H1 (cell line): ENCODE data around the gene BCL2L12. TPM values are rescaled to one million over a fixed set of nuclear protein-coding genes. Genes with fewer than 3 reads are reported as not detected.
A peak's percentile ranks its signal among the peaks of the same experiment; 100 is the strongest.

Experiments used
- CTCF ChIA-PET: fragments of 300-600 bp; sonication (Branson Sonifier 250); formaldehyde crosslinking; loops from one replicate; lab custom pipeline; 2021; ENCODE audit not compliant: partially characterized antibody; lab: Charles Lee
- POLR2A ChIA-PET: fragments of 300-600 bp; sonication (Branson Sonifier 250); formaldehyde crosslinking; loops from one replicate; lab custom pipeline; 2021; ENCODE audit warnings: inconsistent platforms; ENCODE audit not compliant: partially characterized antibody; lab: Charles Lee
- DNase-seq, 2 experiments: peaks; one replicate each; pipeline versions ENCODE4 v3.0.0 to v3.0.0-alpha.2; 2010 to 2022; ENCODE audit warnings: low spot score in 2 of 2, low read depth in 1 of 2, mixed read lengths in 1 of 2
- FAIRE-seq: peaks from 2 replicates; lab custom pipeline; 2011; peaks lifted over from hg19 to GRCh38; lab: Jason Lieb, UNC
- H2AFZ ChIP-seq: 2 replicates; pipeline ENCODE4 v1.8.1; 2012; ENCODE audit warnings: low read length, inconsistent platforms
- H2AK5ac ChIP-seq: 2 replicates; pipeline ENCODE4 v1.6.1; 2013; ENCODE audit warnings: low read depth, low read length
- H2BK120ac ChIP-seq: replicated peaks from 2 replicates; pipeline ENCODE3; 2013; ENCODE audit warnings: low read depth, low read length, inconsistent platforms
- H2BK12ac ChIP-seq: 2 replicates; pipeline ENCODE4 v1.6.1; 2013; ENCODE audit warnings: low read depth, low read length
- H2BK15ac ChIP-seq: 2 replicates; pipeline ENCODE4 v1.6.1; 2013; ENCODE audit warnings: low read length
- H2BK20ac ChIP-seq: 2 replicates; pipeline ENCODE4 v1.6.1; 2013; ENCODE audit warnings: low read length
- H2BK5ac ChIP-seq: 2 replicates; pipeline ENCODE4 v1.6.1; 2013; ENCODE audit warnings: low read depth, low read length
- H3K14ac ChIP-seq: 2 replicates; pipeline ENCODE4 v1.6.1; 2013; ENCODE audit warnings: inconsistent platforms; ENCODE audit not compliant: insufficient read length
- H3K18ac ChIP-seq: 2 replicates; pipeline ENCODE4 v1.6.1; 2013; ENCODE audit warnings: low read length; ENCODE audit errors: extremely low read depth
- H3K23ac ChIP-seq: 2 replicates; pipeline ENCODE4 v1.6.1; 2013; ENCODE audit warnings: inconsistent platforms; ENCODE audit not compliant: insufficient read length
- H3K23me2 ChIP-seq: 2 replicates; pipeline ENCODE4 v1.6.1; 2013; ENCODE audit warnings: low read depth, low read length
- H3K27ac ChIP-seq: 2 replicates; pipeline ENCODE4 v1.6.1; 2011; ENCODE audit warnings: low read depth, low read length, inconsistent platforms
- H3K27me3 ChIP-seq, 4 experiments: replicated peaks in 1 of 4; 1 replicate in 1 of 4; 2 replicates in 3 of 4; pipeline versions ENCODE4 v1.6.1 to v1.8.1; 2011 to 2013; ENCODE audit warnings: low read length in 3 of 4, mild to moderate bottlenecking in 3 of 4, inconsistent platforms in 2 of 4, mixed read lengths in 2 of 4, moderate library complexity in 1 of 4; ENCODE audit not compliant: control insufficient read depth in 3 of 4, insufficient read depth in 3 of 4; ENCODE audit errors: extremely low read depth in 1 of 4
- H3K36me3 ChIP-seq, 4 experiments: 2 replicates each; pipeline versions ENCODE4 v1.6.1 to v1.8.1; 2011 to 2013; ENCODE audit warnings: mild to moderate bottlenecking in 4 of 4, low read length in 3 of 4, moderate library complexity in 2 of 4, control low read depth in 1 of 4, inconsistent platforms in 1 of 4; ENCODE audit not compliant: insufficient read depth in 4 of 4, control insufficient read depth in 2 of 4
- H3K4ac ChIP-seq: replicated peaks from 2 replicates; pipeline ENCODE3; 2013; ENCODE audit warnings: low read length, low read depth, mixed read lengths, inconsistent platforms; ENCODE audit not compliant: insufficient read length
- H3K4me1 ChIP-seq, 4 experiments: replicated peaks in 1 of 4; 1 replicate in 1 of 4; 2 replicates in 3 of 4; pipeline versions ENCODE4 v1.6.1 to v1.8.1; 2011 to 2013; ENCODE audit warnings: low read length in 3 of 4, inconsistent platforms in 2 of 4, mixed read lengths in 1 of 4; ENCODE audit not compliant: insufficient read depth in 4 of 4, control insufficient read depth in 3 of 4
- H3K4me2 ChIP-seq, 2 experiments: 2 replicates each; pipeline versions ENCODE4 v1.6.1 to v1.8.1; 2011 to 2013; ENCODE audit warnings: low read depth in 2 of 2, low read length in 2 of 2, control low read depth in 1 of 2, inconsistent platforms in 1 of 2, mild to moderate bottlenecking in 1 of 2; ENCODE audit not compliant: insufficient read depth in 1 of 2
- H3K4me3 ChIP-seq, 4 experiments: fragments of 200-600, 300-600 bp in 1 of 4; sonication (generic), shearing (Covaris generic), sonication (Bioruptor Twin) in 1 of 4; 2 replicates each; pipeline versions ENCODE4 v1.5.1 to v1.8.1; 2011 to 2016; ENCODE audit warnings: low read length in 4 of 4, low read depth in 3 of 4, control low read depth in 2 of 4, inconsistent platforms in 2 of 4, mild to moderate bottlenecking in 2 of 4, mixed read lengths in 1 of 4, moderate library complexity in 1 of 4; ENCODE audit not compliant: insufficient read depth in 2 of 4; ENCODE audit errors: extremely low read depth in 1 of 4
- H3K56ac ChIP-seq: replicated peaks from 2 replicates; pipeline ENCODE3; 2013; ENCODE audit warnings: low read depth, mild to moderate bottlenecking, mixed read lengths, low read length, inconsistent platforms; ENCODE audit not compliant: insufficient read length
- H3K79me1 ChIP-seq: 2 replicates; pipeline ENCODE4 v1.6.1; 2013; ENCODE audit warnings: low read depth, low read length, control low read depth
- H3K79me2 ChIP-seq, 2 experiments: 2 replicates each; pipeline versions ENCODE4 v1.6.1 to v1.8.1; 2012 to 2013; ENCODE audit warnings: low read length in 2 of 2, mild to moderate bottlenecking in 2 of 2, inconsistent platforms in 1 of 2; ENCODE audit not compliant: insufficient read depth in 2 of 2, control insufficient read depth in 1 of 2
- H3K9ac ChIP-seq, 4 experiments: replicated peaks in 1 of 4; 1 replicate in 1 of 4; 2 replicates in 3 of 4; pipeline versions ENCODE4 v1.6.1 to v1.8.1; 2011 to 2013; ENCODE audit warnings: low read depth in 3 of 4, low read length in 3 of 4, control low read depth in 2 of 4, mild to moderate bottlenecking in 2 of 4, moderate library complexity in 2 of 4, inconsistent platforms in 1 of 4; ENCODE audit errors: extremely low read depth in 1 of 4
- H3K9me3 ChIP-seq, 2 experiments: 2 replicates each; pipeline versions ENCODE4 v1.6.1 to v1.8.1; 2012 to 2013; ENCODE audit warnings: mild to moderate bottlenecking in 2 of 2, moderate library complexity in 2 of 2, control low read depth in 1 of 2, inconsistent platforms in 1 of 2, low read depth in 1 of 2, low read length in 1 of 2, mixed read lengths in 1 of 2; ENCODE audit not compliant: insufficient read depth in 2 of 2
- H4K20me1 ChIP-seq, 2 experiments: replicated peaks in 1 of 2; 2 replicates each; pipeline versions ENCODE3 to v1.8.1; 2011 to 2013; ENCODE audit warnings: inconsistent platforms in 2 of 2, low read length in 2 of 2, mild to moderate bottlenecking in 1 of 2; ENCODE audit not compliant: insufficient read depth in 2 of 2, control insufficient read depth in 1 of 2
- H4K5ac ChIP-seq: 2 replicates; pipeline ENCODE4 v1.6.1; 2013; ENCODE audit warnings: low read length, low read depth, mixed read lengths, inconsistent platforms; ENCODE audit not compliant: insufficient read length
- H4K8ac ChIP-seq: 2 replicates; pipeline ENCODE4 v1.8.0; 2013; ENCODE audit warnings: mild to moderate bottlenecking, moderate library complexity, low read length, inconsistent platforms; ENCODE audit not compliant: insufficient read depth; ENCODE audit errors: extremely low read depth
- H4K91ac ChIP-seq: replicated peaks from 2 replicates; pipeline ENCODE3; 2013; ENCODE audit warnings: low read length, mixed read lengths, inconsistent platforms; ENCODE audit not compliant: insufficient read length
- BACH1 ChIP-seq: IDR thresholded peaks from 2 replicates; pipeline ENCODE4 v1.6.1; 2012; ENCODE audit warnings: low read length, improper control_type of control experiment
- BCL11A ChIP-seq, 2 experiments: IDR thresholded peaks; one replicate each; pipeline ENCODE4 v1.6.1; 2011; ENCODE audit warnings: low read depth in 2 of 2, low read length in 2 of 2, mild to moderate bottlenecking in 2 of 2
- CBX5 ChIP-seq: fragments of 300-800, 300-1000 bp; sonication (generic); IDR thresholded peaks from 2 replicates; pipeline ENCODE4 v1.7.1; 2016; ENCODE audit warnings: antibody characterized with exemption, low read length, low read depth
- CEBPB ChIP-seq: IDR thresholded peaks from 2 replicates; pipeline ENCODE4 v1.6.1; 2012; ENCODE audit warnings: low read depth, low read length
- EP300 ChIP-seq, 2 experiments: IDR thresholded peaks; 1 replicate in 1 of 2; 2 replicates in 1 of 2; pipeline ENCODE4 v1.6.1; 2011 to 2012; ENCODE audit warnings: low read depth in 2 of 2, low read length in 2 of 2, mild to moderate bottlenecking in 2 of 2, borderline replicate concordance in 1 of 2, inconsistent platforms in 1 of 2, moderate library complexity in 1 of 2
- FOSL1 ChIP-seq: IDR thresholded peaks from 2 replicates; pipeline ENCODE4 v1.6.1; 2011; ENCODE audit warnings: mild to moderate bottlenecking, low read depth, low read length, moderate library complexity; ENCODE audit not compliant: insufficient read depth
- HDAC6 ChIP-seq: IDR thresholded peaks from one replicate; pipeline ENCODE4 v1.7.1; 2012; ENCODE audit warnings: low read depth, mild to moderate bottlenecking, inconsistent platforms, low read length, moderate library complexity
- POLR2AphosphoS5 ChIP-seq: IDR thresholded peaks from 2 replicates; pipeline ENCODE4 v1.6.1; 2011; ENCODE audit warnings: low read depth, low read length
- SUZ12 ChIP-seq: fragments of 200-600 bp; sonication (generic); IDR thresholded peaks from 2 replicates; pipeline ENCODE4 v1.6.1; 2012; ENCODE audit warnings: mild to moderate bottlenecking, inconsistent platforms, low read length, moderate library complexity, mixed read lengths
- WGBS, 2 experiments: shearing (Covaris generic) in 1 of 2; methylation state at CpG; one replicate each; pipeline versions ENCODE4 v1.1.6 to v1.1.7; 2013 to 2015; ENCODE audit warnings: low lambda C conversion rate in 2 of 2, mixed read lengths in 2 of 2, inconsistent platforms in 1 of 2, low coverage in 1 of 2, missing lambda C conversion rate in 1 of 2; ENCODE audit not compliant: insufficient replicate concordance in 2 of 2, insufficient coverage in 1 of 2, insufficient read length in 1 of 2; ENCODE audit errors: extremely low coverage in 1 of 2, missing lambda C conversion rate in 1 of 2; 5-methylcytosine and 5-hydroxymethylcytosine counted together
- polyA plus RNA-seq, 7 experiments: library from polyadenylated mRNA; depleted of rRNA in 3 of 7; stranded (reverse) in 5 of 7; unstranded in 2 of 7; fragments of >200 nt in 5 of 7; fragments of 200-250 nt in 2 of 7; gene quantifications; 1 replicate in 5 of 7; 2 replicates in 1 of 7; 4 replicates in 1 of 7; pipeline versions ENCODE4 v1.2.1 to v1.2.3, GENCODE V29; 2011 to 2013; ENCODE audit warnings: missing spikeins in 2 of 7, mixed read lengths in 2 of 7
- total RNA-seq: library from RNA; stranded (reverse); fragmentation: NEBNext Ultra II Directional; extraction: Animal tissue kit (Norgen Biotek cat#: 25700); gene quantifications from 2 replicates; pipeline ENCODE4 v1.2.1, GENCODE V29; 2021
- TF ChIP-seq, protein P1 (sequence below): IDR thresholded peaks from 2 replicates; pipeline ENCODE4 v1.6.1; 2012; ENCODE audit warnings: inconsistent platforms

The BCL2L12 gene
- total and polyA plus RNA-seq, 2 of the 8 experiments (the other 6 are each of a cell fraction or from before 2014, with no cell fraction given), result 126 to 209 TPM

DNA sequence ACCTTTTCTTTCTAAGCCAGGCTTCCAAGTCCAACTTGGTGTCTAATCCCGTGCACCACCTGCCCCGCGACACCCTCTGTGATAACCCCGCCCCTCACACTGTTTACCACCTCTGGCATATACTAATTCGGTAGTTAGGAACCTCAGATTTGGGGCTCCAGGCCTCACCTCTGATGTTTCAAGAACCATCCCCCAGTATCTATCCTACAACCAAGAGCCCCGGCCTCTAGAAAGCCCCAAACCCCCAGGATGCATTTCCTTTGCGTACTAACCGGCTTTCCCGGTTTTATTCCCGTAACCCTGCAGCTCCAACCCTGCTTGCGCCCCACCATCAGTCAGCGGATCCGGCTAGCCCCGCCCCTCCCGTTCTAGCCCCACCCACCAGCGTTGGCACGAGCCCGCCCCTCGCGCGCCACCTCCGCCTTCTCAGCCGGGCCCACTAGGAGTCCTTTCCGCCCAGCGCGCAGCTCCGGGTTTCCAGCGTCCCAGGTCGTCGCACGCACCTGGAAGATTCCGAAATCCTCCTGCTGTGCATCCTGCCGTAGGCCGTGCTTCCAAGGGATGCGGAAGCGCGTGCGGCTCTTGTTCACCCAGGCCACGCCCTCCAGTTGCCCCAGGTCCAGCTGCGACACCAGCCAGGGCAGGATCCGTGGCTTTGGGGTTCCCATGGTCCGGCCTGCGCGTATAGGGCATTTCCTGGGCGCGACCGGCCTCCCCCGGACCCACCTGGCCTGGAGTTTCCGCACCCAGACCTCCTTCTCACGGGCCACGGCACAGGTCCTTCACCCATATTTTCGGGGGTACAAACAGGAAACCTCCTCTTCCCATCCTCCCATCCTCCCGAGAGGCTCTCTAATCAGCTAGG lies 1.3 kb upstream of the BCL2L12 start:
- Histone ChIP-seq H4K20me1 (peaks cover 9 to 11% of the 10 kb centered on the region in 2 experiments), H2BK20ac (no peak overlapping the region), H2AFZ (no peak overlapping the region), H2BK12ac (peak overlapping the region; percentile 43; the same call in 1 of the 2 replicates), H2BK15ac (peak overlapping the region; percentile 72; the same call in 1 of the 2 replicates), H4K8ac (0 out of 2 replicates have a peak overlapping the region, but pooled peaks have one; percentile 4), H2BK120ac (no peak overlapping the region), H3K4me2 (peak overlapping the region; percentile 85 to 89), H3K36me3 (peaks cover 16 to 41% (median 32%) of the 10 kb centered on the region in 4 experiments; a peak in 7 of 8 replicates), H4K5ac (peak overlapping the region; percentile 90), H3K56ac (peak overlapping the region; percentile 86), H3K9ac (peak overlapping the region in 3 of 4 experiments; percentile 49 to 92 (median 76); a peak in 6 of 7 replicates), H3K23ac (no peak overlapping the region), H3K4me1 (peaks cover 0 to 7% (median 2%) of the 10 kb centered on the region in 4 experiments; a peak in 4 of 7 replicates), H3K27ac (peak overlapping the region; percentile 72), H2BK5ac (peak overlapping the region; percentile 86), H3K23me2 (peaks cover 15% of the 10 kb centered on the region), H3K4me3 (peak overlapping the region; percentile 89 to 98 (median 96)), H3K27me3 (no peaks in the 10 kb centered on the region), H3K79me1 (peaks cover 5% of the 10 kb centered on the region), H3K14ac (no peak overlapping the region), H2AK5ac (peak overlapping the region; percentile 66; the same call in 1 of the 2 replicates), H4K91ac (peak overlapping the region; percentile 8), H3K18ac (peak overlapping the region; percentile 96), H3K4ac (peak overlapping the region; percentile 58), H3K79me2 (peaks cover 5 to 32% of the 10 kb centered on the region in 2 experiments; a peak in 2 of 4 replicates), H3K9me3 (peaks cover 9 to 11% of the 10 kb centered on the region in 2 experiments)
- CTCF ChIA-PET, result interaction anchor here (0.7 to 2.3 kb wide), 11 partner anchors 8 to 39 kb away, joined by 3 to 13 read pairs (median 4); partner anchors contain the start of gene ADM5
- POLR2A ChIA-PET, result interaction anchor here (0.5 to 18.0 kb wide), 19 partner anchors 9 to 161 kb away, joined by 3 to 275 read pairs (median 4); partner anchors contain the start of genes ADM5, CPT1C, FUZ and NOSIP
- DNase-seq (peak; percentile 82 to 96), FAIRE-seq (no peak)
- WGBS, 2 experiments, result 2% methylated on average over 49 of the region's 53 CpGs; no CpG with 5 or more reads in 1 of the 2 experiments
- TF ChIP-seq POLR2AphosphoS5 (peak; percentile 59), FOSL1 (no peak), BACH1 (no peak), EP300 (IDR thresholded peaks at IDR 0.05; ENCODE audit: borderline replicate concordance in 1 of 2, low read depth in 2 of 2, low read length in 2 of 2) (no peak), HDAC6 (no peak), CBX5 (no peak), SUZ12 (no peak), BCL11A (IDR thresholded peaks at IDR 0.05; ENCODE audit: low read depth in 2 of 2, low read length in 2 of 2) (no peak), CEBPB (no peak)
- TF ChIP-seq, protein P1, sequence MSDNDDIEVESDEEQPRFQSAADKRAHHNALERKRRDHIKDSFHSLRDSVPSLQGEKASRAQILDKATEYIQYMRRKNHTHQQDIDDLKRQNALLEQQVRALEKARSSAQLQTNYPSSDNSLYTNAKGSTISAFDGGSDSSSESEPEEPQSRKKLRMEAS, result peak; percentile 84
